Progenitor cell of endocrine pancreas (in vitro differentiated cells): ENCODE results near the gene CELSR1. TPM values are rescaled to one million over a fixed set of nuclear protein-coding genes. Genes with fewer than 3 reads are reported as not detected.

Experiments
- DNase-seq: peaks from one replicate; pipeline ENCODE4 v3.0.0; 2021; ENCODE audit warnings: low spot score; ENCODE audit not compliant: unreplicated experiment
- H3K27ac Mint-ChIP-seq: 2 replicates; pipeline ENCODE4 v1.8.0; 2021; ENCODE audit warnings: mild to moderate bottlenecking, moderate library complexity, mixed read lengths
- H3K27me3 Mint-ChIP-seq: 2 replicates; pipeline ENCODE4 v1.8.0; 2021; ENCODE audit warnings: mixed read lengths
- H3K36me3 Mint-ChIP-seq: 2 replicates; pipeline ENCODE4 v1.8.0; 2022; ENCODE audit warnings: mixed read lengths; ENCODE audit not compliant: insufficient read depth
- H3K4me1 Mint-ChIP-seq: 2 replicates; pipeline ENCODE4 v1.8.0; 2021; ENCODE audit warnings: low read depth, mixed read lengths
- H3K4me3 Mint-ChIP-seq: 2 replicates; pipeline ENCODE4 v1.8.0; 2021; ENCODE audit warnings: low read depth, mild to moderate bottlenecking, moderate library complexity, mixed read lengths
- H3K9me3 Mint-ChIP-seq: 2 replicates; pipeline ENCODE4 v1.8.0; 2021; ENCODE audit warnings: low read depth, mixed read lengths
- CTCF ChIP-seq: fragments of 200-600 bp; sonication (generic); IDR thresholded peaks from one replicate; pipeline ENCODE4 v1.5.0; 2021; ENCODE audit warnings: antibody characterized with exemption, mild to moderate bottlenecking; ENCODE audit not compliant: unreplicated experiment
- total RNA-seq: library from RNA; stranded (reverse); gene quantifications from 2 replicates; pipeline ENCODE4 v1.2.1, GENCODE V29; 2021

Gene CELSR1
- total RNA-seq, 1 donor from 2014 or later = 20.9 TPM

- TF ChIP-seq CTCF = no peak
- no peak for DNase-seq
- Mint-ChIP-seq H3K36me3 (peaks cover 18% of the 10 kb centered on the region), H3K4me3 (no peak overlapping the region), H3K9me3 (no peaks in the 10 kb centered on the region), H3K27me3 (peaks cover 38% of the 10 kb centered on the region), H3K4me1 (peaks cover 10% of the 10 kb centered on the region), H3K27ac (no peak overlapping the region)
Measured at GRCh38 chr22:46531581-46532175, 5.7 kb downstream of the CELSR1 start.

GRCh38 chr22:46528121-46528610, 9.3 kb downstream of the CELSR1 start:
- H3K4me3 Mint-ChIP-seq = no peak overlapping the region
- TF ChIP-seq CTCF = no peak
- peaks cover 61% of the 10 kb centered on the region for H3K27me3 Mint-ChIP-seq
- H3K9me3 Mint-ChIP-seq = no peaks in the 10 kb centered on the region
- H3K27ac Mint-ChIP-seq = no peak overlapping the region
- peaks cover 11% of the 10 kb centered on the region for H3K36me3 Mint-ChIP-seq
- DNase-seq = no peak
- peaks cover 12% of the 10 kb centered on the region for H3K4me1 Mint-ChIP-seq

- DNase-seq = no peak
- no peak overlapping the region for H3K27ac Mint-ChIP-seq
- H3K4me3 Mint-ChIP-seq = no peak overlapping the region
- H3K9me3 Mint-ChIP-seq = no peaks in the 10 kb centered on the region
- peaks cover 62% of the 10 kb centered on the region for H3K27me3 Mint-ChIP-seq
- no peak for TF ChIP-seq CTCF
- peaks cover 12% of the 10 kb centered on the region for H3K4me1 Mint-ChIP-seq
- peaks cover 6% of the 10 kb centered on the region for H3K36me3 Mint-ChIP-seq
Measured at GRCh38 chr22:46526244-46526839, 11.1 kb downstream of the CELSR1 start.

GRCh38 chr22:46525389-46526243, 11.8 kb downstream of the CELSR1 start:
- no peak for DNase-seq
- peaks cover 8% of the 10 kb centered on the region for H3K36me3 Mint-ChIP-seq
- TF ChIP-seq CTCF = no peak
- no peak overlapping the region for H3K27ac Mint-ChIP-seq
- peaks cover 65% of the 10 kb centered on the region for H3K27me3 Mint-ChIP-seq
- H3K9me3 Mint-ChIP-seq = no peaks in the 10 kb centered on the region
- H3K4me1 Mint-ChIP-seq = peaks cover 12% of the 10 kb centered on the region
- no peak overlapping the region for H3K4me3 Mint-ChIP-seq

- Mint-ChIP-seq H3K9me3 (no peaks in the 10 kb centered on the region), H3K4me1 (peaks cover 12% of the 10 kb centered on the region), H3K36me3 (peaks cover 8% of the 10 kb centered on the region), H3K4me3 (no peak overlapping the region), H3K27ac (no peak overlapping the region), H3K27me3 (peaks cover 74% of the 10 kb centered on the region)
- DNase-seq = no peak
- no peak for TF ChIP-seq CTCF
Measured at GRCh38 chr22:46524203-46524740, 13.1 kb downstream of the CELSR1 start.
